Stomach (tissue), 9 donors: ENCODE data around the gene COX18. TPM values are rescaled to one million over a fixed set of nuclear protein-coding genes. Genes with fewer than 3 reads are reported as not detected.

Source experiments
- DNase-seq, 2 donors: peaks; one replicate each; pipeline versions ENCODE4 v3.0.0 to v3.0.0-alpha.2; 2013 to 2019
- H3K27ac ChIP-seq, 5 donors: fragments of 200-600 bp in 4 of 5; sonication (generic) in 4 of 5; one replicate each; pipeline ENCODE4 v1.5.1; 2013 to 2019; ENCODE audit warnings: mild to moderate bottlenecking in 1 of 5, moderate library complexity in 1 of 5
- H3K27me3 ChIP-seq, 3 donors: fragments of 200-600 bp; sonication (generic); one replicate each; pipeline ENCODE4 v1.5.1; 2017 to 2019; ENCODE audit warnings: mixed run types in 1 of 3
- H3K36me3 ChIP-seq, 4 donors: fragments of 200-600 bp; sonication (generic); 1 replicate in 3 of 4; 2 replicates in 1 of 4; pipeline ENCODE4 v1.5.1; 2016 to 2019
- H3K4me1 ChIP-seq, 4 donors: fragments of 200-600 bp; sonication (generic); one replicate each; pipeline ENCODE4 v1.5.1; 2016 to 2019
- H3K4me3 ChIP-seq, 4 donors: fragments of 200-600 bp; sonication (generic) in 3 of 4; one replicate each; pipeline ENCODE4 v1.5.1; 2016 to 2019; ENCODE audit warnings: mild to moderate bottlenecking in 1 of 4
- H3K9me3 ChIP-seq, 4 donors: fragments of 200-600 bp; sonication (generic); one replicate each; pipeline ENCODE4 v1.5.1; 2016 to 2019
- CTCF ChIP-seq, 7 experiments: fragments of 450-650 bp in 4 of 7; fragments of 200-600 bp in 3 of 7; sonication (generic) in 3 of 7; IDR thresholded peaks; one replicate each; pipeline ENCODE4 v1.5.1; 2016 to 2019; ENCODE audit warnings: antibody characterized with exemption in 7 of 7, control low read depth in 2 of 7, mild to moderate bottlenecking in 1 of 7
- EP300 ChIP-seq: sonication (generic); formaldehyde crosslinking; IDR thresholded peaks from one replicate; pipeline ENCODE4 v1.6.1; 2017; ENCODE audit warnings: antibody characterized with exemption
- POLR2A ChIP-seq, 4 donors: fragments of 450-650 bp; IDR thresholded peaks; one replicate each; pipeline ENCODE4 v1.6.1; 2016; ENCODE audit warnings: antibody characterized with exemption in 4 of 4, control low read depth in 2 of 4, mild to moderate bottlenecking in 1 of 4, moderate library complexity in 1 of 4
- POLR2AphosphoS5 ChIP-seq, 3 donors: sonication (generic); formaldehyde crosslinking; IDR thresholded peaks; one replicate each; pipeline ENCODE4 v1.6.1; 2016; ENCODE audit warnings: antibody characterized with exemption in 3 of 3
- WGBS, 5 donors: extraction: QIAGEN DNeasy Blood & Tissue Kit in 3 of 5; methylation state at CpG; one replicate each; pipeline versions ENCODE4 v1.1.5 to v1.1.7; 2013 to 2018; 5-methylcytosine and 5-hydroxymethylcytosine counted together
- intact Hi-C: fragments of 100-400 bp; cut with DNase I; formaldehyde crosslinking; loops from one replicate; pipeline ENCODE4 v1.15.1; 2023; ENCODE audit warnings: low total_unique reads
- polyA plus RNA-seq, 3 donors: library from polyadenylated mRNA; stranded (reverse); fragments of 200-250 nt; gene quantifications; one replicate each; pipeline ENCODE4 v1.2.3, GENCODE V29; 2013
- total RNA-seq, 5 donors: library from RNA; depleted of rRNA; stranded (reverse); fragments of >200 nt; gene quantifications; one replicate each; pipeline versions ENCODE4 v1.1.0 to v1.2.3, GENCODE V29; 2014 to 2016
- donor health status: healthy with polysubstance abuse.
- donor health status: Bipolar disorder and iron deficiency.
- donor health status: healthy.

COX18 gene
- total and polyA plus RNA-seq, 8 donors, result 2.3 to 26.8 (median 8.0) TPM

DNA sequence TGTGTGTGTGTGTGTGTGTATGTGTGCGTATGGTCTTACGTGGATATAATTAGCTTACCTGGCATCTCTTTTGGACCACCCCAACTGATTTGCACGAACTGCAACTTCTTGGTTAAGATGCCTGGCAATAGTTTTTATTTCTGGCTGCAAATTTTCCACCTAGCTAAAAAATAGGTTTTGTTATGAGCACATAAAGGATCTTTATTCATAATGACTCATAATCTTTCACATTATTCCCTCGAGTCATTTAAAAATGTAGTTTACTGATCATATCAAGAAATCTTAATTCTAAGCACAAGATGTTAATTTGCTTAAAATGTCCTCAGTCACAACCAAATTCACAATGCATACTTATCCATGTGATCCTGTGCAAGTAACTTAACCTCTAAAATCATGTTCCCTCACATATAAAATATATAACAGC is 1.5 kb downstream of the COX18 start:
- intact Hi-C loops, result no loop called here
- H3K4me3 ChIP-seq, result peak overlapping the region; percentile 63 to 84 (median 70)
- TF ChIP-seq POLR2A (IDR thresholded peaks at IDR 0.05), result no peak
- no peak for TF ChIP-seq POLR2AphosphoS5 (IDR thresholded peaks at IDR 0.05)
- TF ChIP-seq CTCF (IDR thresholded peaks at IDR 0.05), result no peak
- DNase-seq, result peak in 1 of 2 donors; percentile 12
- H3K9me3 ChIP-seq, result no peaks in the 10 kb centered on the region
- H3K36me3 ChIP-seq, result peaks cover 0 to 30% (median 14%) of the 10 kb centered on the region in 4 donors
- H3K27me3 ChIP-seq, result no peaks in the 10 kb centered on the region
- 27 to 53% (median 35%) methylated on average over 4 of the region's 4 CpGs for WGBS, 5 donors
- peaks cover 6 to 43% (median 28%) of the 10 kb centered on the region in 4 donors for H3K4me1 ChIP-seq
- H3K27ac ChIP-seq, result peak overlapping the region in 4 of 5 donors; percentile 91 to 99 (median 96)

DNA sequence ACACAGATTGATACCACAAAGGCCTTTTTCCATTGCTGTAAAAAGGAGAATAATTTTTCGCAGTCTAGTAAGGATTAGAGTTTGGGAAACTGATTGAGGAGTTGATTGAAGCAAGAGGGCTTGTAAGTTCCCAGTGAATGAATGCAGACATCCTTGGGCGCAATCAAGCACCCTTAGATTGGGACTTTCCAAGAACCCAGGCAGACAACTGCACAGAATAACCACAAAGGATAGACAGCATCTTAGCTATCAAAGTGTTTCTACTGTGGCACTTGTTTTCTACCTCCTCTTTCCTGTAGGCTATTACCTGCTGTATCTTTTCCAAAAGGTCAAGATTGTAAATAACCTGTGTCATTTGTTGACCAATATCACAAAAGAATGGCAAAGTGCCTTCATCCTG is 2.6 kb downstream of the COX18 start:
- intact Hi-C loops, result no loop called here
- H3K27me3 ChIP-seq, result no peaks in the 10 kb centered on the region
- no peak for DNase-seq
- H3K36me3 ChIP-seq, result peaks cover 1 to 41% (median 24%) of the 10 kb centered on the region in 4 donors
- no peaks in the 10 kb centered on the region for H3K9me3 ChIP-seq
- H3K4me1 ChIP-seq, result peaks cover 6 to 43% (median 28%) of the 10 kb centered on the region in 4 donors
- no peak overlapping the region for H3K4me3 ChIP-seq
- TF ChIP-seq POLR2A (IDR thresholded peaks at IDR 0.05), result no peak
- TF ChIP-seq EP300, result no peak
- TF ChIP-seq CTCF (IDR thresholded peaks at IDR 0.05), result no peak
- TF ChIP-seq POLR2AphosphoS5 (IDR thresholded peaks at IDR 0.05), result no peak
- WGBS, 5 donors, result 82 to 95% (median 84%) methylated on average over 2 of the region's 2 CpGs
- peak overlapping the region in 1 of 5 donors; percentile 63 for H3K27ac ChIP-seq

DNA sequence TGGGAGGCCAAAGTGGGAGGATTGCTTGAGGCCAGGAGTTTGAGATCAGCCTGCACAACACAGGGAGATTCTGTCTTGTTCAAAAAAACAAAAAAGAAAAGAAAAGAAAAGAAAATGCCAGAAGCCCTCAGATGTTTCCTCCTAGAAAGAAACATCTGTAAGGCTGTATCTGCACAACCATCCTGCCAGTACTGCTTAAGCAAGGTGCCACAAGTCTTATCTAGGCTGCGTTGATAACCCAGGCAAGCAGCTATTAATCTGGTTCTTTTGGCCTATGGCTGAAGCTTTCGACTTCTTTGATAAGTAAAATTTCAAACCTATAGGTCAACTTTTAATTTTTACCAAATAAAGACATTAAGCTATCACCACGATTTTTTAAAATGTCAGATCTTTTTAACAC is 3.1 kb downstream of the COX18 start:
- intact Hi-C loops, result no loop called here
- no peaks in the 10 kb centered on the region for H3K27me3 ChIP-seq
- peaks cover 6 to 45% (median 29%) of the 10 kb centered on the region in 4 donors for H3K36me3 ChIP-seq
- no peak overlapping the region for H3K4me3 ChIP-seq
- H3K27ac ChIP-seq, result no peak overlapping the region
- WGBS, 5 donors, result 26 to 53% (median 45%) methylated on average over 3 of the region's 3 CpGs
- H3K9me3 ChIP-seq, result no peaks in the 10 kb centered on the region
- peaks cover 6 to 43% (median 28%) of the 10 kb centered on the region in 4 donors for H3K4me1 ChIP-seq
- DNase-seq, result peak in 1 of 2 donors; percentile 13
- TF ChIP-seq POLR2AphosphoS5 (IDR thresholded peaks at IDR 0.05) (peak in 1 of 3 donors; percentile 39), EP300 (no peak)

- H3K27me3 ChIP-seq, result no peaks in the 10 kb centered on the region
- DNase-seq, result no peak
- no peaks in the 10 kb centered on the region for H3K9me3 ChIP-seq
- intact Hi-C loops, result no loop called here
- TF ChIP-seq EP300 (no peak), POLR2A (IDR thresholded peaks at IDR 0.05) (no peak)
- no peak overlapping the region for H3K27ac ChIP-seq
- H3K36me3 ChIP-seq, result peaks cover 16 to 64% (median 48%) of the 10 kb centered on the region in 4 donors
- peaks cover 0 to 34% (median 24%) of the 10 kb centered on the region in 4 donors for H3K4me1 ChIP-seq
- 69 to 81% (median 80%) methylated on average over 4 of the region's 4 CpGs for WGBS, 5 donors
- no peak overlapping the region for H3K4me3 ChIP-seq
Observed at GRCh38 chr4:73064536-73064935, 5.0 kb downstream of the COX18 start.

DNA sequence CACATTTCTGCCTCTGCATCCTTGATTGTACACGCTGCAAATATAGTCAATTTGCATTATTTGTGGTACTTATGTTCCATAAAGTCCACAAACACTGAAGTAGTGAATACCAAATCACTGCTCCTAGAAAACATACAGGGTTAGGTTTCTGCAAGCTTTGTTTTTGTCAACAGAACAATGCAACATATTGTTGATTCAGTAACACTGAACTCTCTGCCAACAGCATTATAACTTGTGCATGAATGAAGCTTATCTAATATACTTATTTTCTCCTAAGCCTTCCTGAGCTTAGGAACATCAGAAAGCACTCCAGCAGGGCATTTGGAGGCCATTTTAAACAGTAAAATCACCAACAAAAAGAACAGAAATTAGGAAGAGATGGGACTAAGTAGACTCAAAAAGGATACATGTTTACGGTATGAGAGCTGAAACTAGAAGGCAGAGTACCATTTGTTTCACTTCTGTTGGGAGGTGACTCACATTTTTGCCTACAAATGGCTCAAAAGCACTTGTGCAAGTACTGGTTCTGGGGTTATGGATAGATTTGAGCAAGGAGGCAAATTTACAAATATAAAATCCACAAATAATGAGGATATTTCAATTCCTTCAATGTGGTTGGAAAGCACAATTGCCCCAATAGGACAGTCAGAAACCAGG is 14.1 kb downstream of the COX18 start:
- Histone ChIP-seq H3K27ac (no peak overlapping the region), H3K27me3 (no peaks in the 10 kb centered on the region), H3K4me1 (no peaks in the 10 kb centered on the region), H3K36me3 (peaks cover 34 to 67% (median 65%) of the 10 kb centered on the region in 4 donors), H3K9me3 (no peaks in the 10 kb centered on the region), H3K4me3 (no peak overlapping the region)
- no peak for TF ChIP-seq EP300
- no peak for TF ChIP-seq CTCF (IDR thresholded peaks at IDR 0.05)
- TF ChIP-seq POLR2A (IDR thresholded peaks at IDR 0.05), result no peak
- TF ChIP-seq POLR2AphosphoS5 (IDR thresholded peaks at IDR 0.05), result no peak
- intact Hi-C loops, result no loop called here
- WGBS, 5 donors, result 68 to 95% (median 92%) methylated on average over 2 of the region's 2 CpGs
- DNase-seq, result no peak
